HepG2 (cell line): ENCODE measurements around the gene HSPA4L.

Experiments
- ADNP ChIP-seq: sonication (generic); formaldehyde crosslinking; IDR thresholded peaks from 2 replicates; pipeline ENCODE4 v1.4.0; 2020; ENCODE audit warnings: missing genetic modification reagents
- MIXL1 ChIP-seq: IDR thresholded peaks from 2 replicates; pipeline ENCODE4 v1.6.1; 2016
- PATZ1 ChIP-seq: sonication (generic); formaldehyde crosslinking; IDR thresholded peaks from 2 replicates; pipeline ENCODE4 v1.4.0; 2020; ENCODE audit warnings: missing genetic modification reagents
- POLR2A ChIP-seq, 2 experiments: IDR thresholded peaks; 2 replicates each; pipeline ENCODE4 v1.6.1; 2011; ENCODE audit warnings: low read depth in 2 of 2, low read length in 2 of 2, mild to moderate bottlenecking in 1 of 2, moderate library complexity in 1 of 2; ENCODE audit not compliant: insufficient read depth in 1 of 2
- TBL1XR1 ChIP-seq: fragments of 150-350 bp; IDR thresholded peaks from 2 replicates; pipeline ENCODE4 v1.6.1; 2014; ENCODE audit warnings: borderline replicate concordance, low read length; ENCODE audit not compliant: partially characterized antibody
- ZNF503 ChIP-seq: sonication (generic); formaldehyde crosslinking; IDR thresholded peaks from 2 replicates; pipeline ENCODE4 v1.4.0; 2020; ENCODE audit warnings: missing genetic modification reagents

- TF ChIP-seq TBL1XR1 (no peak), MIXL1 (CRISPR knock-in tag) (no peak), POLR2A (IDR thresholded peaks at IDR 0.05; ENCODE audit: insufficient read depth in 1 of 2, low read depth in 2 of 2, low read length in 2 of 2) (no peak), PATZ1 (no peak), ADNP (CRISPR knock-in tag) (no peak), ZNF503 (CRISPR knock-in tag) (no peak)
These were observed 25.2 kb upstream of the HSPA4L start for GRCh38 chr4:127756906-127757305.
